Measurements from ENCODE around the gene UBE2D3. TPM values are rescaled to one million over a fixed set of nuclear protein-coding genes. Genes with fewer than 3 reads are reported as not detected.

Gene UBE2D3
- total RNA-seq, 1 donor from 2014 or later = 423 TPM

- DNase-seq (ENCODE audit: low read depth, low spot score) = no peak
Observed at GRCh38 chr4:102758241-102759160, 68.8 kb downstream of the UBE2D3 start.

- DNase-seq (ENCODE audit: low read depth, low spot score) = no peak
Observed at GRCh38 chr4:102757681-102758080, 69.7 kb downstream of the UBE2D3 start.

- DNase-seq (ENCODE audit: low read depth, low spot score) = no peak
Observed at GRCh38 chr4:102754044-102754443, 73.3 kb downstream of the UBE2D3 start.

DNA sequence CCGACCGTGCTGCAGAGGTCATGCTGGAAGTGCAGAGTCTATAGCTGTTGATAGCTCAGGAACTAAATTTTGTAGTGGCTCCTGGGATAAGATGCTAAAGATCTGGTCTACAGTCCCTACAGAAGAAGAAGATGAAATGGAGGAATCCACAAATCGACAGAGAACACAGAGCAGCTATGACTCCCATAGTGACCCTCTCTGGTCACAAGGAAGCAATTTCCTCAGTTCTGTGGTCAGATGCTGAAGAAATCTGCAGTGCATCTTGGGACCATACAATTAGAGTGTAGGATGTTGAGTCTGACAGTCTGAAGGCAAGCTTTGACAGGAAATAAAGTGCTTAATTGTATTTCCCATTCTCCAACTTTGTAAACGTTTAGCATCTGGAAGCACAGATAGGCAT lies 75.4 kb downstream of the UBE2D3 start:
- no peak for DNase-seq (ENCODE audit: low read depth, low spot score)

Other genes with a start within 250 kb of the UBE2D3 start
- gene MANBA, start 66.6 kb downstream of the UBE2D3 start, total RNA-seq = 10.9 and 13.7 TPM in 2 replicates
- gene CISD2, start 41.4 kb upstream of the UBE2D3 start, total RNA-seq = 38.3 and 47.0 TPM in 2 replicates
- 0.59 and 0.67 TPM in 2 replicates for gene SLC9B1, start 192.2 kb upstream of the UBE2D3 start, total RNA-seq
- gene SLC9B2, start 249.2 kb upstream of the UBE2D3 start, total RNA-seq = 19.8 and 22.7 TPM in 2 replicates

Measured in pulmonary artery endothelial cell (primary cell).